Nephron progenitor cell (in vitro differentiated cells): ENCODE measurements around the gene VSIG2.

ENCODE experiments used
- DNase-seq: peaks from one replicate; pipeline ENCODE4 v3.0.0; 2021
- H3K27ac Mint-ChIP-seq: 2 replicates; pipeline ENCODE4 v1.8.0; 2021; ENCODE audit warnings: mild to moderate bottlenecking, moderate library complexity, mixed read lengths
- H3K27me3 Mint-ChIP-seq: 2 replicates; pipeline ENCODE4 v1.8.0; 2021; ENCODE audit warnings: mild to moderate bottlenecking, low read depth, mixed read lengths; ENCODE audit not compliant: poor library complexity
- H3K36me3 Mint-ChIP-seq: 2 replicates; pipeline ENCODE4 v1.8.0; 2021; ENCODE audit warnings: low read depth, mixed read lengths
- H3K4me1 Mint-ChIP-seq: 2 replicates; pipeline ENCODE4 v1.8.0; 2021; ENCODE audit warnings: mixed read lengths
- H3K4me3 Mint-ChIP-seq: 2 replicates; pipeline ENCODE4 v1.8.0; 2021; ENCODE audit warnings: mild to moderate bottlenecking, moderate library complexity, mixed read lengths
- H3K9me3 Mint-ChIP-seq: 2 replicates; pipeline ENCODE4 v1.8.0; 2021; ENCODE audit warnings: mild to moderate bottlenecking, moderate library complexity, mixed read lengths
- TF ChIP-seq, protein P1 (sequence below): fragments of 200-600 bp; sonication (generic); IDR thresholded peaks from 2 replicates; pipeline ENCODE4 v1.5.0; 2021; ENCODE audit warnings: antibody characterized with exemption

VSIG2 gene

DNA sequence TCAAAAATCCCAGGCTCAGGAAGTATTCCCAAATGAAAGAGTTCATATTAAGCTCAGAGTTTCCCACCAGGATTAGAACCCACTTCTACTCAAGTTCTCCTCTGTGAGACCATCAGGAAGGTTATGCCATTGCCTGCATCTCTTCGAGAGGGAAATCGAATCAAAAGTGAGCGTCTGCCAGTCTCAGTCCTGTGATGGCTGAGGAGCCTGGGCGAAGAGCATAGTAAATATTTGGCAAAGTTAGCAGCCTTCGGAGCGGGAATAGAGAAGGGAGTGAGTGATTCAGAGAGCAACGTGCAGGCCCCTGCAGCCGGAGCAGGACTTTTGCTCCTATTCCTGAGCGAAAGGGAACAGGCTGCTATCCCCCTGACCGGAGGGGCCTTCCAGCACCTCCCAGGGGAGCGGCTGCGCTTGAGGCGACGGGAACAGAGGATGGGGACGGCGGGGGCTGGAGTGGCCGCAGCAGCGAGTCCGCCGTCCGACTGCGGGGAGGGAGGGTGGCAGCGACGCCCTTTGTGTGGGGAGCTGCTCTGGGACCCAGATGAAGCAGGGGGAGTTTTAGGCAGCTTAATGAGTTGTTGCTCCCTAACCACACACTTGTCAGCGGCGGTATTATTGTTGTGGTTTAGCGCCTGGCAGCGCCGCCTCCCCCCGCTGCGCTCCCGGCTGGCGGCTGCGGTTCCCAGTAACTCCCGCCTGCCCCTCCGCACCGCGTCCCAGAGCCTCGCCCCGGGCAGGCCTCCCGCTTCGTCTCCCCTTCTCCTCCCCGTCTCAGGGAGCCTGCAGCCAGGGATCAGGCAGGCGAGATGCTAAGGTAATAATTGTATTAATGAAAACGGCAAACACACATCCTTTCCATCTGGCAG, 34.0 kb downstream of the VSIG2 start:
- TF ChIP-seq, protein P1, sequence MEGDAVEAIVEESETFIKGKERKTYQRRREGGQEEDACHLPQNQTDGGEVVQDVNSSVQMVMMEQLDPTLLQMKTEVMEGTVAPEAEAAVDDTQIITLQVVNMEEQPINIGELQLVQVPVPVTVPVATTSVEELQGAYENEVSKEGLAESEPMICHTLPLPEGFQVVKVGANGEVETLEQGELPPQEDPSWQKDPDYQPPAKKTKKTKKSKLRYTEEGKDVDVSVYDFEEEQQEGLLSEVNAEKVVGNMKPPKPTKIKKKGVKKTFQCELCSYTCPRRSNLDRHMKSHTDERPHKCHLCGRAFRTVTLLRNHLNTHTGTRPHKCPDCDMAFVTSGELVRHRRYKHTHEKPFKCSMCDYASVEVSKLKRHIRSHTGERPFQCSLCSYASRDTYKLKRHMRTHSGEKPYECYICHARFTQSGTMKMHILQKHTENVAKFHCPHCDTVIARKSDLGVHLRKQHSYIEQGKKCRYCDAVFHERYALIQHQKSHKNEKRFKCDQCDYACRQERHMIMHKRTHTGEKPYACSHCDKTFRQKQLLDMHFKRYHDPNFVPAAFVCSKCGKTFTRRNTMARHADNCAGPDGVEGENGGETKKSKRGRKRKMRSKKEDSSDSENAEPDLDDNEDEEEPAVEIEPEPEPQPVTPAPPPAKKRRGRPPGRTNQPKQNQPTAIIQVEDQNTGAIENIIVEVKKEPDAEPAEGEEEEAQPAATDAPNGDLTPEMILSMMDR = no peak
- Mint-ChIP-seq H3K27ac (no peak overlapping the region), H3K9me3 (no peaks in the 10 kb centered on the region), H3K27me3 (peaks cover 99% of the 10 kb centered on the region), H3K36me3 (no peaks in the 10 kb centered on the region), H3K4me1 (peaks cover 45% of the 10 kb centered on the region), H3K4me3 (peak overlapping the region; percentile 82)
- DNase-seq = peak; percentile 68

DNA sequence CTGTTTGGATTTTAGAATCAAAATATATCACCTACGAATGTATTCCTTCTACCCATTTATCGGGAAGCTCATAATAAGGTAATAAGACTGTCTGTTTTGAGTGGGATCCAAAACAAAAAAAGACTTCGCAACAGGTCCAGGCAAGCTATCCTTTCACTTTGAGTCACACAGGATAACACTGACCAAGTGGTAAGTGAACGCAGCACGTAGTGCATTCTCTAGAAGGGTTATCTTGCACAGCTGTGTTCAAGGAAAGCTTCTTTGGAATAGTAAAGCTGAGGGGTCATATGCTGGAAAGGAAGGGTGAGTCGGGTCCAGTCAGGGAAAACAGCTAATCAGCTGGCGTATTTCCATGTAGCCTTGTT, 34.7 kb downstream of the VSIG2 start:
- H3K27me3 Mint-ChIP-seq = peaks cover 98% of the 10 kb centered on the region
- no peaks in the 10 kb centered on the region for H3K9me3 Mint-ChIP-seq
- peak overlapping the region; percentile 82 for H3K4me3 Mint-ChIP-seq
- TF ChIP-seq, protein P1 = no peak
- no peak overlapping the region for H3K27ac Mint-ChIP-seq
- DNase-seq = no peak
- H3K36me3 Mint-ChIP-seq = no peaks in the 10 kb centered on the region
- peaks cover 39% of the 10 kb centered on the region for H3K4me1 Mint-ChIP-seq

DNA sequence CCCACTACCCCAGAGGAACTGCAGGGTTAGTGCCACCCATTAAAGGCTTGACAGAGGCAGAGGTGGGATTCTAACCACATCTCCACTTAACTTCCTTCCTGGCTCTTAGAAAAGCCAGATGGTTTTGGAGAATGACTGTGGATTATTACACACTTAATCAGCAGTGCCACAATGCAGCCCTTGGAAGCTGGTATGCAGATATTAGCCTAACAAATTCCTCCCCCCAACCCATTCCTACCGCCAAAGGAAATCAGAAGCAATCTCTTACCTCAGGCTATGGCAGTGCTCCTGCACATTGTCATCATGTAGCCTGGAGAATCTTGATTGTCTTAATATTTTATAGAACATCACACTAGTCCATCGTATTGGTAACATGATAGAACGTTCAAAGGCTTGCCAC, 35.5 kb downstream of the VSIG2 start:
- peaks cover 30% of the 10 kb centered on the region for H3K4me1 Mint-ChIP-seq
- H3K9me3 Mint-ChIP-seq = no peaks in the 10 kb centered on the region
- peaks cover 98% of the 10 kb centered on the region for H3K27me3 Mint-ChIP-seq
- no peak overlapping the region for H3K4me3 Mint-ChIP-seq
- no peaks in the 10 kb centered on the region for H3K36me3 Mint-ChIP-seq
- no peak overlapping the region for H3K27ac Mint-ChIP-seq
- DNase-seq = no peak
- TF ChIP-seq, protein P1 = no peak

DNA sequence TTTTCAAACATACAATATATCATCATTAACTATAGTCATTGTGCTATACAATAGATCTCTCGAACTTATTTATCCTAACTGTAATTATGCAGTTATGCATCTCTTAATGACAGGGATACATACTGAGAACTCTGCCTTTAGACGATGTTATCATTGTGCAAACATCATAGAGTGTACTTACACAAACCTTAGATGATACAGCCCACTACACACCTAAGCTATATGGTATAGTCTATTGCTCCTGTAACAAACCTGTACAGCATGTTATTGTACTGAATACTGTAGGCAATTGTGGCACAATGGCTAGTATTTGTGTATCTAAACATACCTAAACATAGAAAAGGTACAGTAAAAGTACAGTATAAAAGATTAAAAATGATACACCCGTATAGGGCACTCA, 39.7 kb downstream of the VSIG2 start:
- TF ChIP-seq, protein P1 = no peak
- H3K27ac Mint-ChIP-seq = no peak overlapping the region
- H3K36me3 Mint-ChIP-seq = no peaks in the 10 kb centered on the region
- H3K9me3 Mint-ChIP-seq = peaks cover 16% of the 10 kb centered on the region
- peaks cover under 1% of the 10 kb centered on the region for H3K4me1 Mint-ChIP-seq
- H3K4me3 Mint-ChIP-seq = no peak overlapping the region
- H3K27me3 Mint-ChIP-seq = peaks cover 90% of the 10 kb centered on the region
- no peak for DNase-seq

DNA sequence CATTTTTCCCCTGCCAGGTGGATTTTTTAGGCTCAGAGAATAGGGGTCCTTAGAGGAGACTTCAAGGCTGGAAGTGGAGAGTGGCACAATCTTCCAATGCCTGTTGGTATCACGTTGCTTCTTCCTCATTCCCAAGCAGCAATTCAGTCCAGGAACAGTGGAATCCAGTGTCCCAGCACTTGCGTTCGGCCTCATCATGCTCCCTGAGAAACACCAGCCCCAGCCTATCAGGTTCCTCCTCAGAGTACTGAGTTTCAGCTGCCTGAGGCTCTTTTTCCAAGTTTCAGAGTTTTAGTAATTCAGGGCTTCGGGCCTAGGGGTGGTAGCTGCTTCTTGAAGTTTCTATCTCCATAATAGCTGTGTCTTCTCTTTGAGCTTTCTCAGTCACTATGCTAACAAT, 44.2 kb downstream of the VSIG2 start:
- TF ChIP-seq, protein P1 = no peak
- peaks cover 29% of the 10 kb centered on the region for H3K9me3 Mint-ChIP-seq
- DNase-seq = no peak
- H3K27me3 Mint-ChIP-seq = peaks cover 62% of the 10 kb centered on the region
- H3K4me1 Mint-ChIP-seq = no peaks in the 10 kb centered on the region
- H3K4me3 Mint-ChIP-seq = no peak overlapping the region
- no peak overlapping the region for H3K27ac Mint-ChIP-seq
- no peaks in the 10 kb centered on the region for H3K36me3 Mint-ChIP-seq

DNA sequence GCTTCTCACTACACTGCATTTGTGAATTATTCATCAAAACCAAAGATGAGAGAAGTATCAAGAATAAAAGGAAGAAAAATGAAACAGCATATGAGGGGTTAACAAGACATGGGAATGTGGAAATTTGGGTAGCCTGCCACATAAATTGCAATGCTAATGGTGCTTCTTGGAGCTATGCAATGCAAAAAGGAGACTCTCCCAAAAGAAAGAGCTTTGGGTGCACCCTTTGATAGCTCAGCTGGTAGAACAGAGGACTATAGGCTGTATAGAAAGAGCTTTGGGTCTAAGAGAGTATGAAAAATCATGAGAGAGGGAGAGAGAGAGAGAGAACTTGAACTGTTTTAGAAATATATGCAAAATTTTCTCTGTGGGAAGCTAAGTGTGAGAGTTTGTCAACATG, 52.0 kb downstream of the VSIG2 start:
- TF ChIP-seq, protein P1 = no peak
- H3K36me3 Mint-ChIP-seq = peaks cover 9% of the 10 kb centered on the region
- H3K4me3 Mint-ChIP-seq = no peak overlapping the region
- no peaks in the 10 kb centered on the region for H3K4me1 Mint-ChIP-seq
- no peak for DNase-seq
- H3K27me3 Mint-ChIP-seq = peaks cover 20% of the 10 kb centered on the region
- H3K27ac Mint-ChIP-seq = no peak overlapping the region
- H3K9me3 Mint-ChIP-seq = peaks cover 17% of the 10 kb centered on the region
